ENCODE results near the gene TMEM121B.
A peak's percentile ranks its signal among the peaks of the same experiment; 100 is the strongest.

TMEM121B gene

GRCh38 chr22:17109976-17110375, 11.2 kb downstream of the TMEM121B start:
- DNase-seq, result no peak

- DNase-seq, result no peak
These were observed 11.9 kb downstream of the TMEM121B start for GRCh38 chr22:17109113-17109865.

GRCh38 chr22:17108256-17109112, 12.7 kb downstream of the TMEM121B start:
- no peak for DNase-seq

- no peak for DNase-seq
These were observed 13.7 kb downstream of the TMEM121B start for GRCh38 chr22:17107547-17107810.

- peak; percentile 69 for DNase-seq
These were observed 14.2 kb downstream of the TMEM121B start for GRCh38 chr22:17106785-17107546.

GRCh38 chr22:17106161-17106784, 14.9 kb downstream of the TMEM121B start:
- no peak for DNase-seq

- no peak for DNase-seq
These were observed 15.7 kb downstream of the TMEM121B start for GRCh38 chr22:17105143-17106129.

GRCh38 chr22:17104336-17104935, 16.7 kb downstream of the TMEM121B start:
- DNase-seq, result no peak

GRCh38 chr22:17103351-17103750, 17.8 kb downstream of the TMEM121B start:
- no peak for DNase-seq

- DNase-seq, result no peak
These were observed 18.9 kb downstream of the TMEM121B start for GRCh38 chr22:17102297-17102667.

- DNase-seq, result no peak
These were observed 19.5 kb downstream of the TMEM121B start for GRCh38 chr22:17101475-17102296.

GRCh38 chr22:17100621-17101020, 20.5 kb downstream of the TMEM121B start:
- DNase-seq, result no peak

GRCh38 chr22:17098379-17098819, 22.8 kb downstream of the TMEM121B start:
- DNase-seq, result peak; percentile 69

GRCh38 chr22:17097701-17098100, 23.5 kb downstream of the TMEM121B start:
- no peak for DNase-seq

- DNase-seq, result no peak
These were observed 24.1 kb downstream of the TMEM121B start for GRCh38 chr22:17097062-17097461.

- DNase-seq, result no peak
These were observed 25.1 kb downstream of the TMEM121B start for GRCh38 chr22:17096071-17096470.

- no peak for DNase-seq
These were observed 25.6 kb downstream of the TMEM121B start for GRCh38 chr22:17095538-17095937.

GRCh38 chr22:17093081-17093480, 28.1 kb downstream of the TMEM121B start:
- no peak for DNase-seq

GRCh38 chr22:17091851-17092250, 29.3 kb downstream of the TMEM121B start:
- DNase-seq, result no peak

- DNase-seq, result no peak
These were observed 30.6 kb downstream of the TMEM121B start for GRCh38 chr22:17090550-17090949.
